ENCODE measurements around the gene ALDH1L1.
A peak's percentile ranks its signal among the peaks of the same experiment; 100 is the strongest.

Gene ALDH1L1

DNA sequence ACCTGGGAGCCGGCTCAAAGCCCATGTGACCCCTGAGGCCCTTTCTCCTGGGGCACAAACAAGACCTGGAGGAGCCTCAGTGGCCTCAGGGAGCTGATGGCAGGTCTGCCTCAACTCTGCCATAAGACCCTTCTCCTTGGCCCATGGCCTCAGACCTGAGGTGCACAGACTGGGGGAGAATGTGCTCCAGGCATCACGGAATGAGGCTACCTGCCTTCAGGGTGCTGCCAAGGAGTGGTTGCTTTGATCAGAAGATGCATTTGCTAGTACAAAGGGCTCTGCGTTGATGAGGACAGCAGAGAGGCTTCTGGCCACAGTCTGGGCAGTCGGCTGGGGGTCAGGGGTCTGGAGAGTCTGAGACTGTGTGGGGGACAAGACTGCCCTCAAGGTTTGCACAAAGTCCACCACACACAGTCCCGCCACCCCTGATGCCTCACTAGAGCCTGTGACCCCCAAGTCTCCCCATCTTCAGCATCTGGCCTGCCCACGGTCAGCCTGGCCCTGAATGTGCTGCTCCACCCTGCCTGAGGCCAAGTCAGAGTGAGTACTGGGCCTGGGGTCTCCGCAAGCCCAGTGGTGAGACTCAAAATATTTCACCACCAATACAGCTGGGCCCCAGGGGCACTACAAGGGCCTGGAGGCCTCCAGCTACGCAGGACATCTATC is 26.6 kb downstream of the ALDH1L1 start:
- no peak for DNase-seq

DNA sequence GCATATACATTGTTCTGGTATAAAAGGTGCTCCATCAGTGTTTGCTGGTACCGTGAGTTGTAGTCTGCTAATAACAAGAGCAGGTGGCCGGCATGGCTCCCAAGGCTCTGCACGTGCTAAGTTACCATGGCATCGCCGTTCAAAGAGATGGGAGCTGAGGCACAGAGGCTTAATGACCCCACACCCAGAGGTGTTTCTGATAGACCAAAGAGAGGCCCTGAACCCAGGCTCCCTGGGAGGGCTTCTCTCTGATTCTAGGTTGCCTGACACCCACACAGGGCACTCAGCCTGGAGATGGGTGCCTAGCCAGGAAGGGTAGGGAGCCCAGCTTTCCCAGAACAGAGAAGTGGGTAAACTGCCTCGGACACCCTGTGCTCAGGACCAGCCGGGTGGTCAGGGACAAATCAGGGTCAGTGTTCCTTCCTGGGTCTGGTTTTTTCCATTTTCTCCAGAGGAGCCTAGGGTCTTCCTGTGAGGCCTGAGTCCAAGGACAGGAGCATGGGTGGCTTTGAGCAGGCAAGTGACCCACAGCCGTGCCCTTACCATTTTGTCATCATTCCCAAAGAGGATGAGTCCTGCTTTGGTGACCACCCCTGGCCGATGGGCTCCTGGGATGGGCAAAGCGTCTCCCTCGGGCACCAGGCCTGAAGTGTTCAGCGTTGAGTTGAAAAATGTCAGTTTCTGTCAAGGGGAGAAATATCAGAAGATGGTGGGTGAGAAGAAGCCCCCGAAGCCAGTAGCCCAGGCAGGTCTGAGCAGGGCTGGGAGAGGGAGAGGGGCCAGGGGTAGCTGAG is 27.3 kb downstream of the ALDH1L1 start:
- no peak for DNase-seq

DNA sequence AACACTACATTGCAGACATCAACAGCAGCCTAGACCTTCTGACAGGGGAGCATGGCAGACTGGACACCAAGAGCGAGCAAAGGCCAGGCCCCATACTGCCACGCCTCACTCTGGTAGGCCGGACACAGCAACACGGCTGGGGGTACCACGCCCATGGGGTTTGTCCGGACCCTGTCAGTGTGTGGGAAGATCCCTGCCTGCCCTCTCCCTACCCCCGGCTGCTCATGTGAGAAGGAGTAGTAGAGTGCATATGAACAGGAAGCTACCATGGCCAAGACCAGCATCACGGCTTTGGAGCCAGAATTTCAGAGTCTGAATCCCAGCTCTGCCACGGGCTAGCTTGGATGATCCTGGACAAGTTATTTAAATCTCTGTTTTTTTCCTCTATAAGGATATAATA is 27.9 kb downstream of the ALDH1L1 start:
- no peak for DNase-seq

DNA sequence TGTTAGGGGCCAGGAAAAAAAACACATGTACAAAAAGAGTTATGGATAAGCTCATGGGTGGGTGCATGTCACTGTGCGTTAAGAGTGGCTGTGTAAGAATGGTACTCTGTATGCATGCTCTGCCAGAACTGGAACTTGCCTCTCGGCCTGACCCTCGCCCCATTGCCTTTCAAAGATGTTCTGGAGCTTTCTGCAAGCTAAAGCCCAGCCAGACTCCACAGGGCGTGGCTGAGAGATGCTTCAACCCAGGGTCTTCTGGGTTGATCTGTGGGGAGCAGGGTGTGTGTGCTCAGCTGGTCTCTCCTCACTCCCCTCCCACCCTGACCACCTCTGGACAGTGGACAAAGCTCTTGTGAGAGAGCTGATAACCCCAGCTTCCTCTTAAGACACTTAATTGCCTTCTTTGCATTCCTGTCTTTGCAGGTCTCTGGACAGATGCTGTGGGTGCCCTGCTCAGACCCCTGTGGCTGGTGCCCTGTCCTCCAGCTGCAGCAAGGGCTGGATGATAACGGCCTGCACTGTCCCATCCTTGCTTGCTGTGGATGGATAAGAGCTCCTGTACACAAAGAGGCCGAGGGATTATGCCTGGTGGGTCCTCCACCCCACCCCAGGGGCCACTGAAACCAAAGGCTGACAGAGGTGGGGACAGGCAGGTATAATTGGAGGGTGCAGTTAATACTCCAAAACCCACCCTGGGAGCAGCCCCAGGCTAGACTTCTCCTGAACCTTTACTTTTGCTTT is 28.7 kb downstream of the ALDH1L1 start:
- no peak for DNase-seq

DNA sequence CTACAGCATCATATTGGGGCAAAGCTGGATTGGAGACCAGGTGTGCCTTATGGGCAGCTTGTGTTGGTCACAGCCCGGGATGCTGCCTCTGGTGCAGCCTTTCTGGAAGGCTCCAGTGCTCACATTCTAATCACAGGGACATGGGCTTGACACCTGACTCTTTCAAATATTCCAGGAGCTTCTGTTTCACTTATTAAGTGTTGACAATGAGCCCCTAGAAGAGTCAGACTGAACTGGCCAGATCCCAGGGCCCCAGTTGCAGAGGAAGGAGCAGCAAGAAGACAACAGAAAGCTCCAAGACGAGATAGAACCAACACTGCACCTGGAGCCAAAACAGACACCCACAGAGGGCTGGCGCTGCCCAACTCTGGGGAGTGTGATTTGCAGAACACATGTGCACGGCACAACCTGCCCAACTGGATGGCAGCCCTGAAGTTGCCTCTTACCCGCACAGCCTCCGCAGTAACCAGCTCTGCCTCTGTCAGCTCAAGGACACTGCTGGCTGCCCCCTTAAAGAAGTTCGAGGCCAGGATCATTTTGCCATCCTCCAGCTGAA is 30.3 kb downstream of the ALDH1L1 start:
- no peak for DNase-seq

DNA sequence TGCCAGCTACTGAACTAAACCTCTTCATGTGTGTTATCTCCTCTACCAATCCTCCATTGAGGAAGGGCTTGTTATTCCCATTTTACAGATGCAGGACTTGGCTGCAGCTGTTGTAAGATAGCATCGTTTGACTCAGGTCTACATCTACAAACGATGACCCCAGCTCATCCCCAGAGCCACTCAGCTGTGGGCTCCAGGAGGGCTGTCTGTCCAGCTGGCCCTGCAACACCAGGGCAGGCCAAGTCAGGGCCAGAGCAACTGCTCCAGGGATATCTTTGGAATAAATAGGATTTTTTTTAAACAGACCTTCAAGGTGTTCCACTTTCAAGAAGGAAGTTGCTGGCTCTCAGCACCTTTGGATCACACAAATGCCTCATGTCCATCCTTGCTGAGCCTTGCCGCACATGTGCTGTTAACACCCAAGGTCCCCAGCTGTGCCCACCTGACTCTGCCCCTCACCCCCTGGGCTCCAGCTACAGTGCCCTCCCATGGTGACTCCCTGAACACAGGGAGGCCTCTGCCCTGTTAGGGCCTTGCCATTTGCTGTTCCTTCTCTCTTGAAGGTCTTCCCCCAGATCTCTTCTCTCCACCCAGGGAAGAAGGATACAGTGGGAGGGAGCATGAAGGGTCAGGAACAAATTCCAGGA is 31.0 kb downstream of the ALDH1L1 start:
- DNase-seq: no peak

DNA sequence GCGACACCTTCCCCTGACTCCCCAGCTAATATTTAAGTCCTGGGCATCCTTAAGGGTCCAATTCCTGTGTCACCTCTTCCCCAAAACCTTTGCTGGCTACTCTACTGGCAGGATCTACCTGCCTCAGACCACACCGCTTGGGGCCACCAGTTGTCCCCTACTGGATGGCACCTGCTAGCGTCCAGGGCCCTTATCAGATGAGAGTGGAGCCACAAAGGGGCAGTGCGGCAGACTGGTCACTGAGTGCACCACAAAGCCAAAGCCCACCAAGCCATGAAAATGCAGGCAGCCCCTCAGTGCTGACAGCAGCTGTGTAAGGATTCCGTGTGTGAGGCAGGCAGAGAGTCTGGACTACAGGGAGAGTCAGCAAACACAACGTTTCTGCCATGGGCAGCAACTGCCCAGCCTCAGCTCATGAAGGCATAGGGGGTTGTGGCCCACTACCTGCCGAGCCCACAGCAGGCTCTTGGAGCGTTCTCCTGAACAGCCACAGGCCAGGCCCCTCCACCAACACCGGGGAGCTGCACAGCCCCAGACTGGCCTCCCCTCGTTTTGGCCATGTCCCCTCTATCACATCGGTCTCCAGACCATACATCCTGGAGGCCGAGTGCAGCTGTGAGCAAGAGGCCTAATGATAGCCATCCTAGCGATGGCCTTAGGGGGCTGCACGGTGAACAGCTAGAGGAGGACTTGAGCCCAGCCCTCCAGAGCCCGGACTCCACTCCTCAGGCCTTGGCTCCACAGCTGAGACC is 32.3 kb downstream of the ALDH1L1 start:
- DNase-seq: no peak

DNA sequence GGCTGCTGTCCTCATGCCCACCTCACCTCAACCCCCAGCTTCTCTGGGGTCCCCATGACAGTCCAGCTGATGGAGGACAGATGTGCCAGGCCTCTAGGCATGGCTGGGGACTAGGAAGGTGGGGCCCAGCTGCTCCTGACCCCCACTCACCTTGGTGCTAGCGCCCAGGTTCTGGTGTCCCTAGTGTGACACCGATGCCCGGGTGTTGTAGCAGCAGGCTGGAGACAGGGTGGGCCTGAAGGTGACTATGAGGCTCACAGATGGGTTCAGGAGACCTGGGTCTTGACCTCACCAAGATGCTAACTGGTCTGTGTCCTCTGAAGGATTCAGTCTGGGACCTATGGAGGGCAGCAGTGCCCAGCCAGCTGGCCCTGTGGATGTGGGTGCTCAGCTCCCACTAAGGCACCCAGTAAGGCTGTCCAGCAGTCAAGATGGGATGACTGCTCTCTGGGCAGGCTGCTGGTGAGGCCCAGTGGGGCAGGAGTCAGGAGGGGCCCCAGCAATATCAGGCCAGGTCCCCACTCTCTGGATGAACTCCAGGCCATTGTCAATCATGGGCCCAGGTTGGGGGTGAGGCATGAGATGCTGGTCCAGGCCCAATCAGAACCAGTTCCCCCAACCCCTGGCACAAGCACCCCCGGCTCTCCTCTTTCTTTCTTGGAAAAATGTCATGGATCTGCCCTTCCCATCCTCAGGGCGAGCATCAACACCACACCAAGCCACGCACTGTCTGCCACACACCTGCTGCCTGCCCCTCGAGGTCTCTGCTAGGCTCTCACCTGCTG is 33.0 kb downstream of the ALDH1L1 start:
- no peak for DNase-seq

DNA sequence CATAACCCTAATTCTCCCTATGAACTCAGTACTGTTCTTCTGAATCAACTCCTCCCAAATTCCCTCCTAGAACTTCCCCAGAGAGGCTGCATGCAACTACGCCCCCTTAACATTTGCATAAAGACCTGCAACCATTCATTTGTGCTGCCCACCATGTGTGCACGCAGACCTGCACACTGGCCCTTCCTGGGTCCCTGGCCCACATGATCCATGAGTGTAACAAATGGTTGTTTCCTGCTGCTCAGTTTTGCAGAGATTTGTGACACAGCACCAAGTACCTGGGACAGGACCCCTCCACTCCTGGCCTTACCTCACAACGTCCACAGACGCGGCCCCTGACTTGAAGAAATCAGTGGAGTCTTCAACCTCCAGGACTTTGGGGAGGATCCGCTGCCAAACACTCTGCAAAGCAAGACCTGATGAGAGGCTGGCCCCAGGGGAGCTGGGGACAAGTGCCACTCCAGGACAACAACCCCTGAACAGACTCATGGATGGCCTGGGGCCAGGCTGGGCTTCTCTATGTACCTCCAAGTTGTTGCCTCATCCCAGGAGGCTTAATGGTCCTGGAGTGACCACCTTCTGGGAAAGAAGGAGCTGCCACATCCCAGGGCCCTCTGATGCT is 33.8 kb downstream of the ALDH1L1 start:
- no peak for DNase-seq

DNA sequence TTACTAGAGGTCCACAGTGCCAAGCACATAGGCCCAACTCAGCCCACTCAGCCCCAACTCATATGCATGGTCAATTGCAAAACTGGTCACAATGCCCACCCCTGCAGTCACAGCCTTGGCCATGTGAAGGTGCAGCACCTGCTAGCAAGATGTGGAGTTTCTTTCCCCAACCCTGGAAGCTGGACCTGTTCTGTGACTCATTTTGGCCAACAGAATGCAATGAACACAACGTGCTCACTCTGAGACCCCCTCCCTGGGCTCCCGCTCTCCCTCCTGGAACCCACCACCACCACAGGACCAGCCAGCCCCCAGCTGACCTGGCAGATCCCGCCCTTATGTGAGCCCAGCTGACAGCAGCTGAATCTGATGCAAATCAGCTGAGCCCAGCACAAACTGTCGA is 34.4 kb downstream of the ALDH1L1 start:
- DNase-seq: no peak

DNA sequence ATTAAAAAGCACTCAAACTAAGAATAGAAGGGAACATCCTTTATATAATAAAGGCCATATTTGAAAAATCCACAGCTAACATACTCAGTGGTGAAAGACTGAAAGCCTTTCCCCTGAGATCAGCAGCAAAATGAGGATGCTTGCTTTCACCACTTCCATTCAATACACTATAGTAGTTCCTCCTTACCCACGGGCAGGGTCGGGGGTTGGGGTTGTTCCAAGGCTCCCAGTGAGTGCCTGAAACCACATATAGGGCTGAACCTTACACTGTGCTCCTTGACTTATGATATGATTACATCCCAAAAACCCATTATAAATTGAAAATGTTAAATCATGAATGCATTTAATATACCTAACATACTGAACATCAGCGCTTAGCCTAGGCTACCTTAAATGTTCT is 37.7 kb downstream of the ALDH1L1 start:
- no peak for DNase-seq

DNA sequence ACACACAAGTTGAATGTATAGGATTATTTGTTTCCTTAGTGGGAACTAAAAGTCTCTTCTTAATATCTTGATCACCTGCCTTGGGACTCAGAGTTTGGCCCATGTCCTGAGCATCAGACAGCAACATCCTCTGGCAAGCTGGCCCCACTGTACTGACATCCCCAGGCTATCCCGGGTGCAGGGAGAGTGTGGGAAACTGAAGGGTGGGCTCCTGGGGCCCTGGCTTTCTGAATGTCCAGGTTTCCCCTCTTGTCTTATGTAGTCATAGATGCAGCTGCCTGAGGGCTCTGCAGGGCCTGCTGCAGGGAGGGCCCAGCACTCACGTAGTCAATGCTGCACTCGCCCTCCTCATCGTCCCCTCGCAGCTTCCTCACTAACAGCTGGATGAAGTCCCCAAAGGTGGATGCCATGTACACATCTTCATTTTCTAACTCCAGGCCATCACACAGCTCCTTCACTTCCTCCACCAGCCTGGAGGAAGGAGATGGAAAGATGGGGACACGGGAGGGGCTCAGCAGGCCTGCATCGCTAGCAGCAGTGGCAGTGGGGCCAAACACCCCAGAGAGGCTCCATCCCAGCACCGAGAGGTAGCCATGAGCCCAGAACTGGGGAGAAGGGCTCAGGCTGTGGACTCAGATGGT is 42.8 kb downstream of the ALDH1L1 start:
- no peak for DNase-seq

DNA sequence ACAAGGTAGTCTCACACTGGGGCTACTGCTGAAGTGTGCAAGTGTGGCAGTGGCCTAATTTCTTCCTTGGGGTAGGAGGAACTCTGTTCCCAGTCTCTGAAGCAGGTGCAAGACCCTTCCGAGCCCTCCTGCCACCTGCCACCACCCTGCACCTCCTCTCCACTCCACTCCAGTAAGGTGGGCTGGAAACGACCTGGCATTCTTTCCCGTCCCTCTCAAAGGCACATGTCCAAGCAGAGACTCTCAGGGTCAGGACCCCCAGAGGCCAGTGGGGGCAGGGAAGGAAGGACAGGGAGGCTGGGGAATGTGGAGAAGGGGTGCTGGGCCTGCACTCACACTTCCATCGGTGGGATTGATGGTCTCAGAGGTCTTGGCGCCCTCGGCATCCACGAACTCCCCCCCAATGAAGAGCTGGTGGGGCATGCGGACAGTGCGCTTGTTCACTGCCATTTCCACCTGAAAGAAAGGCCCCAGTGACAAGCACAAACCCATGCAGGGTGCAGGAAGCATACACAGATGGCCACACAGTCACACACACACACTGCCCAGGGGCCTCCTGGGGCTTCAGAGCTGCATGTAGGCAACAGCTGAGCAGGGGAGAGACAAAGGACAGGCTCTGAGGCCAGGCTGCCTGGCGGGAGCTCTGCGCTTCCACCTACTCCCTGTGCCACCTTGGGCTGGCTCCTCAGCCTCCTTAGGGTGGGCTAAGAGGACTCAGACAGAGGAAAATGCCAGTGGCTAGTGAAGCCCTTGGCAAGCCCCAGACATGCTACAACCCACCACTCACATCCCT is 43.8 kb downstream of the ALDH1L1 start:
- no peak for DNase-seq

DNA sequence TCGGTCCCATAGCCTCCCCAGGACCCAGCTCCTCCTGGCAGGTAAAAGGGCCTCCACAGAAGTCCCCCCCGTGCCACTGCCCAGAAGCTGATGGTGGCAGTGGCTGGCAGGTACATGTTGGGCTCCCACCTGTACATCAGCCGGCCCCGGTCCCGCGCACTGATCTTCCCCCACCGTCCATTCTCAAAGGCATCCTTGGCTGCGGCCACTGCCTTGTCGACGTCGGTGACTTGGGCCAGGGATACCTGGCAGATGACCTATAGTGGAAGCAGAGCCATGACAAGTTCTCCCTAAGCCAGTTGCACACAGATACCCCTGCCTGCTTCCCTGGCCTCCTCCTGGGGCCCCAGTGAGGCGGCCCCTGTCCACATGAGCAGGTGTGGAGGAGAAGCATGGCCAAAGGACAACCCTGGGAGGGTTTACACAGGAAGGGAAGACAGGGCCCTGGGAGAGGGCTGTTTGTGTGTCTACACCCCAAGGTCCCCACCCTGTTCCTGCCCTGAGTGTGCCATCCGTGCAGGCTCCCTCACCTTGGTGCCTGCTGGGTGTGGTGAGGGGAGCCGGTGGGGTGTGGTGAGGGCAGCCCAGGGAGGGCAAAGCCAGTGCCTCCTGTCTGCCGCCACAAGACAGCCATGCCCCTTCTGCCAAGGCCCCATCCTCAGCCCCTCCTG is 44.8 kb downstream of the ALDH1L1 start:
- DNase-seq: no peak

DNA sequence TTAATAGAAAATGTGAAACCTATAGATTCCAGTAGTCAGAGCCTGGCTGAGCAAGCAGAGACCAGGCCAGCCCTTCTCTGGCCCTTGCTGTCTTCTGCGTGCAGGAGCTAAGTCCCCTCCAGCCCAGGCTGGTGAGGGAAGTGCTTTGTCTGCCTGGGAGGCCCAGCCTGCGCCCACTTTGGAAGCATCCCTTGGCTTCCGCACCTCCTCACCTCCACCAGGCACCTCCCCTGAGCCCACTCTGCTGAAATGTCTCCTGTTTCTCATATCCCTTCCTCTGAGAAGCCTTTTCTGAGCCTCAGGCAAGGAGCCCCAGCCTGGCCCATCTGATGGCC is 45.3 kb downstream of the ALDH1L1 start:
- DNase-seq: no peak

DNA sequence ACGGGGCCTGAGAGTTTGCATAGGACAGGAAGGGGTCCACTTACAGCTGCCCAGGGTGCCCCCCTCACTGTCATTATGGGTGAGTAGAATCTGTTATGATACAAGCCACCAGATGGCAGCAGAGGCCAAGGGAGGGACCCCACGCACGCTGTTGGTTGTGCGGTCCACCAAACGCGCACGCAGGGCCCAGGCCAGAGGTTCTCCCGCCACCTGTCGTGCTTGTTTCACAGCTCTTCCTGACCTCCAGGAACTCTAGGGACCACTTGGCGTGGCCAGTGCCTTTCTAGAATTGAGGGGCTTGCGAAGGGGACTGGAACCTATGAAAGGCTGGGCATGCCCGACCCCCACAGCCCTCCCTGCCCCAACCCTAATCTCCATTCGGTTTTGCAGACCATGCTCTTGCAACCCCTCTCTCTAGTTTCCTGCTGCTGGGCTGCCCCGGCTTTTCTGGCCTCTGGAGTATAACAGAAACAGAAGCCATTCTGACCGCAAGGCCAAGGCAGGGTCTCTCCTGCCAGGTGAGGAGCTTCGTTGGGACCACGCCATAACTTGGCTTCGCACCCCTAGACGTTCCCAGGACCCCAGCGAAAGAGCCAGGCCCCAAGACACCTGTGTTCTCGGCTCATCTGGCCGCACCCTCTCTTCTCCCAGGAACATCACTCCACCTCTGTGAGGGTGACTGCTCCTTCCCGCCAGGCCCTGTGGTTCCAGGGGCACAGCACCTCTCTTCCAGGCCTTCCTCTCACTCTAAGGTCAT is 46.0 kb downstream of the ALDH1L1 start:
- DNase-seq: peak; percentile 3

DNA sequence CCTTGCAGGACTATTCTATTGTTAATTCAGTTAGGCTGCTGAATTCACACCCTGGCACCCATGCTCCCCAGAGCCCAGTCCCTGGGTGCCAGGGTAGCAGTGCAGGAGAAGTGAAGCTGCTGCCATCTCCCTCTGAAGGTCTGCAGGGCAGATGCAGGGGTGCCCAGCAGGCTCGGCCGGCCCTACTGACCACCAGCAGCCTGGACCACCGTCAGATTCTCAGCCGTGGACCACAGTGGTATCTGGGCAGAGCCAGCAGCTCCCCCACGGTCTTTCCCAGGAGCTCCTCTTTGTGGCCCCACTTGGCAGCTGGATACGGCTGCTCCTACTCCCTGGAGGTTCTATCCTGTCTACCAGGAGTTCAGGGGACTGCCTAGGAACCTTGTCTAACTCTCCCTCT is 46.8 kb downstream of the ALDH1L1 start:
- no peak for DNase-seq

DNA sequence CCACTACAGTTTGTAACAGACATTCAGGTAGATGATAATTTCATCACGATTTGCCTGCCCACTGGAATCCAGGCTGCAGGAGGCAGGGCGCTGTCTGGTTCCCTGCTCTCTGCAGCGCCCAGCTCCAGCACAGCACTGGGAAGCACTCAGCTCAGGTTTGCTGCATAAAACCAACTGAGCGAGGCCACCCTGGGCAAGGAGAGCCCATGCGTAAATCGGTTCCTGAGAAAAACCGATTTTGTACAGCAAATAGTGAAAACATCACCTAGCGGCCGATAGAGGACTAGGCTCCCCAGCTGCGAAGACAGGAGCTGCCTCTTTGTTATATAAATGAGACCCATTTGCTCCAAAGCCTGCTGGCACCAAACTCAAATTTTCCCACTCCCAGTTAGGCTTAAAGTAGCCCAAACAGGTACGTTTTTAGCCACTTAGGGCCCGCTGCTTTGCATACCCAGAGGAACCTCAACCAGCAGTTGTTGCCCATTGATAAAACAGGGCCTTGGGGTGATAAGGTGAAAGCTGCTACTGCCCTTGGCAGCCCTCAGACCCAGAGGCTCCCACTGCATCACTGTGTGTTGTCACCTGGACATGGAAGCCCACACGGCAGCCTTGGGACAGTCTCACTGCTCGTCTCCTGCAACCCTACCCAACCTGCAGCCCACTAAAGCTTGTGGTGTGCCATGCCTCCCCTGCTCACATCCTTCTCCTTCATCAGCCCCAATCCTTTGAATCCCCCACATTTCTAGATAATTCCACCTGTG is 47.5 kb downstream of the ALDH1L1 start:
- no peak for DNase-seq

All from NCI-H187 treated with DMSO at 0.1 percent for 48 hours (cell line).